NOMO-1 treated with DMSO at 0.1 percent for 48 hours (cell line): ENCODE data around the gene CORO2A.

Experiments used
- DNase-seq: peaks from one replicate; lab custom pipeline; 2025; ENCODE audit not compliant: unreplicated experiment; lab: John Stamatoyannopoulos, UW

The CORO2A gene

GRCh38 chr9:98219794-98220370 is 27.4 kb upstream of the CORO2A start:
- no peak for DNase-seq

DNA sequence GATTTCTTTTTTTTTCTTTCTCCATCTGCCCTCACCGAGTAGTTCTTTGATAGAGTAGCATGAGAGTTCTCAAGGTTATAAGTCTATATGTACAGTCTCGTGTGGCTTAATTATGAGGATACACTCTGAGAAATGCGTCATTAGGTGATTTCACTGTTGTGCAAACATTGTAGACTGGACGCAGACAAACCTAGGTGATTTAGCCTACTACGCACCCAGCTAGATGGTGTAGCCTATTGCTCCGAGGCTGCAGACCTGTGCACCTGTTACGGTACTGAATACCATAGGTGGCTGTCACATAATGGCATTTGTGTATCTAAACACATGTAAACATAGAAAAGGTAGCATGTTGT is 26.9 kb upstream of the CORO2A start:
- no peak for DNase-seq

GRCh38 chr9:98218562-98219363 is 26.3 kb upstream of the CORO2A start:
- DNase-seq, result no peak

DNA sequence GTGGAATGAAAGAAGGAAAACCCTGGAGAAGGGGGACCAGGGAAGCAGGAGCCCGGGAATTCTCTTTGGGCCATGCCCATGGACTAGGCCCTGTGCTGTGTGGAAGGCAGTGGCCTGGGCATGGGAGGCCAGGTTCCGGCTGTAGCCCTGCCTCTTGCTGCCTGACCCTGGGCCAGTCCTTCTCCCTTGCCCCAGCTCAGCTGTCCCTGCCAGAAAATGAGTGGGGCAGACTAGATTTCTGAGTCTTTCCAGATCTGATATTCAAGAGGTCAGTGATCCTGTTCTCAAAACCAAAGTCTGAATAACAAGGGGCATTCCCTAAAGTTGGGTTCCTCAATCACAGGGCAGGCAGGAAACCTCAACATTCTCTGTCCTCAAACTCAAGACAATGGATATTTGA is 24.8 kb upstream of the CORO2A start:
- DNase-seq, result no peak

GRCh38 chr9:98216391-98216790 is 24.0 kb upstream of the CORO2A start:
- no peak for DNase-seq

GRCh38 chr9:98215821-98216220 is 23.4 kb upstream of the CORO2A start:
- DNase-seq, result no peak

DNA sequence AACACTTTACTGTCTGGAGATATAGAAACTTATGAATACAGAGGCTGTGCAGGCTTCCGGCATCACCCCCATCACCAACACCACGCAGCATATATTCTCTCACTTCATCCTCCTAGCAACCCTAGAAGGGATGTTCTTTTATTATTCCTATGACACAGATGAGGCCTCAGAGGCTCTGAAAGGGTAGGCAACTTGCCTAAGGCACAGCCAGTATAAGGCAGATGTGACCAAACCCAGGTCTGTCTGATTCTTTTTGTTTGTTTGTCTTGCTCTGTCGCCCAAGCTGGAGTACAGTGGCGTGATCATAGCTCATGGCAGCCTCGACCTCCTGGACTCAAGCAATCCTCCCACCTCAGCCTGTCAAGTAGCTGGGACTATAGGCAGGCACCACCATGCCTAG is 22.8 kb upstream of the CORO2A start:
- DNase-seq, result no peak

DNA sequence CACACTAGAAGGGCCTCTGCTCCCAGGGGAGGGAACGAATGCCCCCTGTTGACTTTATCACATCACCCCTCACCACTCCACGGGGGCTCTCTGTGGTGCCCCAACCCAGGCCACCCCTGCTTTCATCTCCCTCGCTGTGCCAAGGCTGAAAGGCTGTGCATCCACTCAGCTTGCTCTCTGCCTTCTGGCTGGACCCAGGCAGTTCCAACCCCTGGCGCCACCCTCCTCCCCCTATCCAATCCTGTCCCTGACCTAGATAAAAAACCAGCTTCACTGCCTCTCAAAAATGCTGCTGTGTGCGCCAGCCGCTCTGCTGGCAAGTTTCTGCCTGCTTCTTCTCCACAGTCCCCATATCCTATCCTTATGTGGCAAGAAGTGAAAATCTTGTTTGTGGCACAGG is 22.4 kb upstream of the CORO2A start:
- no peak for DNase-seq

DNA sequence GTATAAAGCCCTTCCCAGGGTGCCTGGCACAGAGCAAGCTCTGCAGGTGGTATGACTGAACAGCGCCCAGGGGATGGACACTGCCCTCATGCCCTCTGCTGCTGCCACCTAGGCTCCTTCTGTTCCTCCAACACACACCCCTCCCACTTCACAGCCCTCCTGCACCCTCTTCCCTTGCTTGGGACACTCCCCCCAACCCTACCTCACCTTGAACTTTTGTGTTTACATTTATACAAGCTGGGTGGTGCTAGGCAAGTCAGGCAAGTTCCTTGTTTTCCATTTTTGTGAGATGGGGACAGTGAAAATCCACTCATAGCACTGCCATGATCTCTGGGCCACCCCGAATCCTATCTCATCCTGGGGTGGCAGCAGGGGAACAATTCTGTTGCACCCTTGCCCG is 18.8 kb upstream of the CORO2A start:
- no peak for DNase-seq

DNA sequence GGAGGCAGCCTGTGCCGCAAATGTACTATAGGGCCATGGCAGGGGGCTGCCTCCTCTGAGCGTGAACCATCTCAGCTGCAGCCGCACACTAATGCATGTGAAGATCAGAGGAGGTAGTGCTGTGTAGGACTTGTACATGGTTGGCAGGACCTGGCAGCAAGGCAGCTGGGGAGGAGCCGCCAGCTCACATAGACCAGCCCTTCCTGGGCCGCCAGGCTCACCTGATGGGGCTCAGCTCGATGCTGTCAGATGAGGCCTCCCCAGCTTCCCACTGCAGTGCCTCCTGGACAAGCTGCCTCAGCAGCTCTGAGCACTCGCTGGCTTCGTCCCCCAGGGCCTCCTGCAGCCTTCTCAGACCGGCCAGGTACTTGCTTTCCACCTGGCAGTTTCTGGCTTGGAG is 18.0 kb upstream of the CORO2A start:
- no peak for DNase-seq

GRCh38 chr9:98209530-98209929 is 17.1 kb upstream of the CORO2A start:
- DNase-seq, result no peak

GRCh38 chr9:98208635-98209034 is 16.2 kb upstream of the CORO2A start:
- DNase-seq, result no peak

DNA sequence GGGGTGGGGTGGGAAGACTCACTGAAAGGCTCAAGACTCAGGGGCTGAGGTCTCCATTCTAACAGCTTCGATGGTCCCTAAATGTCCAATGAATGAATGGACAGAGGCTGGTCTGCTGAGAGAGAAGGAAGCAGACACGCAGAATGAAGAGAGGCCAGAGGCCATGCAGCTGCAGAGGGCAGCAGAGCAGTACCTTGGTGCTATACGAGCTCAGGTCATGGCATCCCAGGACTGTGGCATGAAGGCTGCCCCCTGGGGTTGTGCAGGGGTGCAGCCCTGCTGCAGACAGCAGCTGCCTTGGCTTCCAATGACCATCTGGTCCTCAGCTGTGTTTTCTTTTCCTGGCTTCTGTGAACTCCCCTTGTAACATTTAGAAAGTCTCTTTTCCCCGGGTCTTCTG is 15.2 kb upstream of the CORO2A start:
- DNase-seq, result no peak

DNA sequence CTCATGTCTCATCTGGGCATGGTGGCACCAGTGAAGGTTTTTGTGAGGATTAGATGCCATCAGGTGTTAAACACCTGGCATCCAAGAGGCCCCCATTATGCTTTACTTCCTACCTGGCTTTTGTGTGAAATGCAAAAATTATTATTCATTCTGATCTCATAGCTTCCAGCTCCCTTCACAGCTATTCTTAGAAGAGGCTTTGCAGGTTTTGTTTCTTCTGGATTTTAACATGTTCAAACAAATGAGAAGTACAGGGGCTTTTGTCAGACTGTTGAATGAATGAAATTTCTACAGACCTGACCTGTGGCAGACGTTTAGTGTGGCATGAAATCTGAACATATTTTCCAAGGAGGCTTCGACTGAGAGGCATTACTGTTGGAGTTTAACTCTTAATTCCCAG is 14.3 kb upstream of the CORO2A start:
- DNase-seq, result no peak

GRCh38 chr9:98204692-98205091 is 12.3 kb upstream of the CORO2A start:
- no peak for DNase-seq

DNA sequence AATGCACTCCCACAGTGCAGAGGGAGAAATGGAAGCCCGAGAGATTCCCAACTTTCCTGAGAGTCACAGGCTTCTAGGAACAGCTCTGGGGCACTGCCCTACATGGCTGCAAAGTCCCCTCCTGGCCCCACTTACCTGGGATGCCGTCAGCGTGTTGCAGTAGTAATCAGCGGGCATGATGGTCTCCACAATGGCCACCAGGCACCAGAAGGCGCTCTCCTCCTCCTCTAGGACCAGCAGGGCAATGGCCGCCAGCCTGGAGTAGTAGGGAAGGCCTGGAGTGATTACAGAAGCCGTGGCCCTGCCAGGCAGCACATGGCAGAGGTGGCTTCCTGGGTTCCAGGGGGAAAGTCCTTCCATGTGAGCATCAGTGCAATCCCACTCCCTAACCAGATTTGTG is 10.7 kb upstream of the CORO2A start:
- no peak for DNase-seq

GRCh38 chr9:98202252-98202651 is 9.8 kb upstream of the CORO2A start:
- DNase-seq, result no peak

GRCh38 chr9:98201749-98202148 is 9.3 kb upstream of the CORO2A start:
- DNase-seq, result no peak

DNA sequence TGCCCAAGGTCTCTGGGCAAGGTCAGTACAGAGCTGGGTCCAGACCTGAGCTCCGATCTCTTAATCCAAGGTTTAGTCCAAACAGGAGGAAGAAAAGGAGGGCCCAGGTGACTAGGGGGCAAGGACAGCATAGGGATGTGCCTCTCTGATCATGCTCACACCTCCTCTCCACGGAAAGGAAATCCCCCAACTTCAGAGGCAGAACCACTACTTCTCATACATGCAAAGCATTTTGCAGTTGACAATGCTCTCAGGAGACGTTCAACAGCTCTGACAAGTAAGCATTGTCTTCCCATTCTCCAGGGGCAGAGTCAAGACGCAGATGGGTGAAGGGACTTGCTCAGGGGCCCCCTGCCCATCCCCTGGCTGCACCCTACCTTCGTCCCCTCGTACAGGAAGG is 8.7 kb upstream of the CORO2A start:
- DNase-seq, result no peak

GRCh38 chr9:98199388-98200033 is 7.1 kb upstream of the CORO2A start:
- no peak for DNase-seq

DNA sequence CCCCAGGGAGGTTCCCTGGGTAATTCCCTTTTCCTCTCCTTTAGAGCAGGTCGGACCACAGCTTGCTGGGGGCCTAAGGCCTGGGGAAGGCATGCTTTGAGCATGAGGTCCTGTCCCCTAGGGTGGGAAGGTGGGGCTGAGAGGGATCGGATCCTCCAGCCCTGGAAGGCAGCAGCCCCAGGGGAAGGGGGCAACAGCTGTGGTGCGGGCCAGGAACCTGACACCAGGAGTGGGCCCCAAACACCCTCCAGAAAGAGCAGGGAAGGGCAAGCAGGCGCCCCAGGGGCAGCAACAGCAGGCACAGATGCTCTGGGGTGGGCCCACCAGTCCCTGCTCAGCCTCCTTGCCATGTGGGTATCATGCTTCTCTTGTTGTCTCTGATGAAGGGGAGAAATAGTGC is 3.2 kb upstream of the CORO2A start:
- no peak for DNase-seq

DNA sequence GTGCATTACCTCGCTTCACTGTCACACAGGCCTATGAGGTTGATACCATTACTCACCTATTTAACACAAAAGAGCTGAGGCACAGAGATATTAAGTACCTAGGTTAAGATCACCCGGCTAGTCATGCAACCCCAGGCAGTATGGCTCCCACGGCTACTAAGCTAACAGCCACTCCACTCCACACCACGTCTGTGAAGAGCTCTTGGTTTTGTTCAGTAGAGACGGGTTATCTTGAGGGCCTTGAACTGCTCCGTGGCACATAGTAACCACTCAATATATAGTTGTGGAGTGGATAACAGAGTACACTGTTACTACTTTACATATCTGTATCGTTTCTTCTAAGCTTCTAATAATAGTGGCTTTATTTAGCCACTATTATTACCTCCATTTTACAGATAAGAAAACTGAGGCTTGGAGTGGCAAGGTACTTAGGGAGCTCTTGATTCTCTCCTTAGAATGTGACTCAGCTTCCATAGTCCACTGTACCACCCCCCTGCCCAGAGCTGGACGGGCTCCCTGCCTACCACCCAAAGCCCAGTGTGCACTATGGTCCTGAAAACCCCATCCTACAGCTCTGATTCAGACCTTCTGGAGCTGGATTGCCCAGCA is 1.0 kb upstream of the CORO2A start:
- no peak for DNase-seq
